HG02610 (cell line): ENCODE measurements around the gene ADAMTS13.
A peak's percentile ranks its signal among the peaks of the same experiment; 100 is the strongest.
"Not testable (repeated sequence)": the region's sequence is repeated elsewhere in the genome, so short reads cannot be mapped to it uniquely, and the experiment has no call there.

Source experiments
- ATAC-seq: cut with Tn5 transposase; IDR thresholded peaks from one replicate; pipeline ENCODE4 v1.9.1; 2021; ENCODE audit warnings: mild to moderate bottlenecking, moderate library complexity; ENCODE audit not compliant: unreplicated experiment

Gene ADAMTS13

DNA sequence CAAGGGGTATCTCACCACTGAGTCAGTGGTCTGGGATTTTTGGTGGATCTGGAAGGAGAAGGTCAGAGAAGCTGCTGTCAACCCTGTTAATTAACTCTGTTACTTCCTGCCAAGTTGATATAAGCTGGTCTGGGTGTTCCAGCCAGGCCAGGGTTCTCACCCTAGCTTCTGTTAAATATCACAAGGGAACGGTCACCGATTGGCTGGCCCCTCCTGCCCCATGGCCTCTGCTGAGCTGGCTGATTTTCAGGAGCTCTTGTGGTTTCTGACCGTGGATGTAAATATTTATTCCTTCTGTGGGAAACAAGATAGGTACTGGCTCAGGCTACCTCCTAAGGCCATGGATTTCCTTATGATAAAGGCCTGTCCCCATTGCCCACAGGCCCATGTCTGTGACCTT, 1.0 kb downstream of the ADAMTS13 start:
- ATAC-seq, result no peak

DNA sequence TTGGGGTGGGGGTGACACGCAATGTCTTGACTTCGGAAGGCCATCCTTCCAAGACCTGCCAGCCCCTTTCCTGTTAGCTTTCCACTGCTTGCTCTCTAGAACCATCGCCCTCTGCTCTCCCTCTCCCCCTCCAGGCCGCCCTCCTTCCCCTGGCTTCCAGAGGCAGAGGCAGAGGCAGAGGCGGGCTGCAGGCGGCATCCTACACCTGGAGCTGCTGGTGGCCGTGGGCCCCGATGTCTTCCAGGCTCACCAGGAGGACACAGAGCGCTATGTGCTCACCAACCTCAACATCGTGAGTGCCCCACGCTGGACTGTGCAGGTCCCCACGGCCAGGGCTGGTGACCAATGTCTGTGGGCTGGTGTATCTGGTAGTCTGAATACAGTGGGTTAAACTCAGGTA, 2.0 kb downstream of the ADAMTS13 start:
- ATAC-seq, result no peak

DNA sequence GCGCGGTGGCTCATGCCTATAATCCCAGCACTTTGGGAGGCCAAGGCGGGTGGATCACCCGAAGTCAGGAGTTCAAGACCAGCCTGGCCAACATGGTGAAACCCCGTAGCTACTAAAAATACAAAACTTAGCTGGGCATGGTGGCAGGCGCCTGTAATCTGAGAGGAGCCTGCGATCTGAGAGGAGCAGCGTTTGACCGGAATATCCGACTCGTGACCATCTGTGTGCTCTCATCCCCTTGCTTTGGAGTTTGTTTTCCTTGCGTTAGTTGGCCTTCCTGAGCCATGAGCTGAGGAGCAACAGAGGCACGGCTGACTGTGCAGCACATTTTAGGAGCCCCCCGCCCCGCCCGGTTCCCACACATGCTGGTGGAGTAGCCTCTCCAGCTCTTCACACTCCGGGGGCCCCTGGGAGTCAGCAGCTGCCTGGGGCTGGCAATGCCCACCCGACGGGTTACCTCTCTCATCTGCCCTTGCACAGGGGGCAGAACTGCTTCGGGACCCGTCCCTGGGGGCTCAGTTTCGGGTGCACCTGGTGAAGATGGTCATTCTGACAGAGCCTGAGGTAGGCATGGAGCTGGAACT, 3.0 kb downstream of the ADAMTS13 start:
- no peak for ATAC-seq

DNA sequence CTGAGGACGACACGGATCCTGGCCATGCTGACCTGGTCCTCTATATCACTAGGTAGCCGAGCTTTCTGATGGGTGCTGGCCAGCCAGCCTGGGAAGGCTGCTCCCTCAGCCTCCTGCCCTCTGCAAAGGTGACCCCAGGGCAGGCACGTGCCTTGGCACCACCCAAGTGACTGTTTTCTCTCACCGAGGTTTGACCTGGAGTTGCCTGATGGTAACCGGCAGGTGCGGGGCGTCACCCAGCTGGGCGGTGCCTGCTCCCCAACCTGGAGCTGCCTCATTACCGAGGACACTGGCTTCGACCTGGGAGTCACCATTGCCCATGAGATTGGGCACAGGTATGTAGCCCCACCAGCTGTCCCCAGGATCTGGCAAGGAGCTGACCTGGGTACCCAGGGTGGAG, 3.8 kb downstream of the ADAMTS13 start:
- ATAC-seq, result no peak

DNA sequence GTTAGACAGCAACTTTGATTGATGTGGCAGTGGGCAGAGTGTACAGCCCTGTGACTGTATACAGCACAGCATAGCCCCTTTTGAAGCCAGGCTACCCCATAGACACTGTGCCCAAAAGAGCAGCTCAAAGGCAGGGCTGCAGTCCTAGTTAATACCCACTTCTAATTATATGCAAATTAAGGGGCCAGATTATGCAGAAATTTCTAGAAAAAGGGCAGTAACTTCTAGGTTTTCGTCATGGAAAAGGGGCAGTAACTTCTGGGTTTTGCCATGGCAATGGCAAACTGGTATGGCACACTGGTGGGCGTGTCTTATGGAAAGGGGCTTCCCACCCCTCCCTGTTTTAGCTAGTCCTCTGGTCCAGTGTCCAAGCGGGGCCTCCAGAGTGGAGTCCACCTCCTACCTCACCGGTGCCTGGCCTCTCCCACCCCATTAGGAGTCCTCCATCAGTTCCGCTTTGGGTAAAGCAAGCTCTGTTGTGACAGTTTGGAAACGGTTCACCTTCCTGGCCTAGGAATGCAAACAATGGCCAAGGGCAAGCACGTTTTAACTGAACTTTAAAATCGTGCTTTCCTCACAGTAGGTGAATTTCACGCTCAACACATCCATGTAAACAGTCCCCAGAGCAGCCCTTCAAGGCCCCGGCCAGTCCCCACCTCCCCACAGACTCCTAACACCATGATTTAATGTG, 5.6 kb downstream of the ADAMTS13 start:
- no peak for ATAC-seq

DNA sequence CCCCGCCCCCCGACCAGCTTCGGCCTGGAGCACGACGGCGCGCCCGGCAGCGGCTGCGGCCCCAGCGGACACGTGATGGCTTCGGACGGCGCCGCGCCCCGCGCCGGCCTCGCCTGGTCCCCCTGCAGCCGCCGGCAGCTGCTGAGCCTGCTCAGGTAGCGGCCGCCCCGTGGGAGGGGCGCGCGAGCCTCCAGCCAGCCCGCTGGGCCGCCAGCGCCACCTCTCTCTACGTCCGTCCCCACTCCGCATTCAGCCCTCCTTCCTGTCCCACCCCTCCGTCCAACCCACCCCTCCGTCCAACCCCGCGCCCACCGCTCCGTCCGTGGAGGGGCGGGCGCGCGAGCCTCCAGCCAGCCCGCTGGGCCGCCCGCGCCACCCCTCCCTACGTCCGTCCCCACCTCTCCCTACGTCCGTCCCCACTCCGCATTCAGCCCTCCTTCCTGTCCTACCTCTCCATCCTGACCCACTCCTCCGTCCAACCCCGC, 6.5 kb downstream of the ADAMTS13 start:
- no peak for ATAC-seq

DNA sequence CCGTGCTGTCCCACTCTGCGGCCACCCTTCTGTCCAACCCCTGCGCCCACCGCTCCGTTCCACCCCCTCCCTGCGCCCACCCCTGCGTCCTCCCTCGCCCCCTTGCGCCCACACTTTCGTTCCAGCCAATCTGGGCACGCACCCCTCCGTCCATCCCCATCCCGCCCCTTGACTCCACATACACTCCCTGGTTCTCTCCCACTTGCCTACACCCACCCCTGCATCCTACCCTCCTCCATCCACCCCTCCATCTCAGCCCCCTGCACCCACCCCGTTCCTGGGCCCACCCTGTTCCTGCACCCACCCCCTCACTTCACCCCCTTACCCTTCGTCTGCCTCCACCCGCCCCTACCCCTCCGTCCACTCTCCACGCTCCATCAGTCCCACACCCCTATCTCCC, 7.0 kb downstream of the ADAMTS13 start:
- no peak for ATAC-seq

DNA sequence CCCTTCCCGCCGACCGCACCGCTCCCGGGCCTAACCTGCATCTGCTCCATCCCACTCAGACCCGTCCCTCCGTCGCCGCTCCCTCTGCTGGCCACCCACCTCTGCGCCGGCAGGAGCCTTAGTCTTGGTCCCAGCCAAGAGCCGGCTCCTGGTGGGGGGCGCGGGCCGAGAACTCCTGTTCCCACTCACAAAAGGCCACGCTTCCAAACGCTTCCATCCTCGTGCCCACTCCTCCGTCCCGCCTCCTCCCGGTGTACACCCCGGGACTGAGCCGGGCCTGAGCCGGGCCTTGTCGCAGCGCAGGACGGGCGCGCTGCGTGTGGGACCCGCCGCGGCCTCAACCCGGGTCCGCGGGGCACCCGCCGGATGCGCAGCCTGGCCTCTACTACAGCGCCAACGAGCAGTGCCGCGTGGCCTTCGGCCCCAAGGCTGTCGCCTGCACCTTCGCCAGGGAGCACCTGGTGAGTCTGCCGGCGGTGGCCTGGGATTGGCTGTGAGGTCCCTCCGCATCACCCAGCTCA, 7.5 kb downstream of the ADAMTS13 start:
- ATAC-seq, result no peak

DNA sequence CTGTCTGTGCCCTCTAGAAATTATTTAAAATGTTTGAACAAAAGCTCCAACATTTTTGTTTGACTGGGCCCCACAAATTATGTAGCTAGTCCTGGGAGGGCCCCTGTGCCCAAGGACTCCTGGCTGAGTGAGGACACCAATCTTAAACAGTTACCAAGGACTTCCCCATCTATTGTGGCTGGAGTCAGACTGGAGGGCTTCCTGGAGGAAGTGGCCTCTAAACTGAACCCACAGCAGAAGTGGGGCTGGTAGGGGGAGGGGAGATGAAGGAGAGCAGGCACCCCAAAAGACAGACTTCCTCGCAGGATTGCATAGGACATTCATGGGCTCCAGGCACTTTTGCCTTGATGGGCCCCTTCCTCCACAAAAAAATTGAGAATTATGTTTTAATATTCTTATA, 8.1 kb downstream of the ADAMTS13 start:
- ATAC-seq, result no peak

DNA sequence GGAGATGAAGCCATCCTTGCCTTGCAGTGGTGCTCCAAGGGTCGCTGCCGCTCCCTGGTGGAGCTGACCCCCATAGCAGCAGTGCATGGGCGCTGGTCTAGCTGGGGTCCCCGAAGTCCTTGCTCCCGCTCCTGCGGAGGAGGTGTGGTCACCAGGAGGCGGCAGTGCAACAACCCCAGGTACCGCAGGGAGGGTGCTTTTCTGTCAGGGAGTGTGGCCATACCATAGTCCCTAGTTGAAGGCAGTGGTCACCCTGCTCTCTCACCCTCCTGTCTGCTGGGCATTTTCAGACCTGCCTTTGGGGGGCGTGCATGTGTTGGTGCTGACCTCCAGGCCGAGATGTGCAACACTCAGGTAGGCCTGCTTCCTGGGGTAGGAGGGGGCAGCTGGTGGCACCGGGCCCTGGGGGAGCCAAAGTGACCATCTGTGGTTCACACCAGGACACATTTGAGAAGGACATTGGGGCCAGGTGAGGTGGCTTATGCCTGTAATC, 11.2 kb downstream of the ADAMTS13 start:
- ATAC-seq, result no peak

DNA sequence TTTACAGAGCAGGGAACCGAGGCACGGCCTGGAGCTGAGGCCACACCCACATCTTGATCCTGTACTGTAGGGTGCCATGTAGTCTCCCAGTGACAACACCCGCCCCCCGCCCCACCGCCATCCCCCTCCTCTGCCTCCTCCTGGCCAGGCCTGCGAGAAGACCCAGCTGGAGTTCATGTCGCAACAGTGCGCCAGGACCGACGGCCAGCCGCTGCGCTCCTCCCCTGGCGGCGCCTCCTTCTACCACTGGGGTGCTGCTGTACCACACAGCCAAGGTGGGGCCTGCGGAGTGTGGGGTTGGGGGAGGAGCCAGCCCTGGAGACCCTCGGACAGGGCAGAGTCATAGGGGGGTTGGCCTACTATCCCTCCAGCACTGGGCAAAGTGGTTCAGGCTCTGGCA, 14.5 kb downstream of the ADAMTS13 start:
- ATAC-seq, result no peak

DNA sequence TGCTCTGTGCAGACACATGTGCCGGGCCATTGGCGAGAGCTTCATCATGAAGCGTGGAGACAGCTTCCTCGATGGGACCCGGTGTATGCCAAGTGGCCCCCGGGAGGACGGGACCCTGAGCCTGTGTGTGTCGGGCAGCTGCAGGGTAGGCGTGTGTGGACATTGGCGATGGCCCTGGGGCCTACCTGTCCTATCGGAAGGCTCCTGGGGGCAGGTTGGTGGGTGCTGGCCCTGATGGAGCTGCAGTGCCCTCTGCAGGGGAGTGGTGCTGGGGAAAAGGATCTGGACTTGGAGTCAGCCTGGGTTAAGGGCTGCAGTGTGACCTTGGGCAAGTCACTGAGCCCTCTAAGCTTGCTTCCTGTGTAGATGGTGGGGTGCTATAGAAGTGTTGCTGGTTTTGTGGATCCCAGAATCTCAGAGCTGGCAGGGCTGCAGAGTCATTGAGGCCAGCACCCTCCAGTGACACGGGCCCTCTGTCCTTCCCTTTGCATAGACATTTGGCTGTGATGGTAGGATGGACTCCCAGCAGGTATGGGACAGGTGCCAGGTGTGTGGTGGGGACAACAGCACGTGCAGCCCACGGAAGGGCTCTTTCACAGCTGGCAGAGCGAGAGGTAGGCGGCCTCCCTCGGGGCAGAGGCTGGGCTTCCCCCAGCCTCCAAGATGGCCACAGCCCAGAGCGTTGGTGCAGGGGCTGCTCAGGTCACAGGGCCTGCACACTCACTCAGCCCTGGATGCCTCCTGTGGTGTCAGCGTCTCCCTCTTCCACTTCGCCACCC, 15.8 kb downstream of the ADAMTS13 start:
- no peak for ATAC-seq

DNA sequence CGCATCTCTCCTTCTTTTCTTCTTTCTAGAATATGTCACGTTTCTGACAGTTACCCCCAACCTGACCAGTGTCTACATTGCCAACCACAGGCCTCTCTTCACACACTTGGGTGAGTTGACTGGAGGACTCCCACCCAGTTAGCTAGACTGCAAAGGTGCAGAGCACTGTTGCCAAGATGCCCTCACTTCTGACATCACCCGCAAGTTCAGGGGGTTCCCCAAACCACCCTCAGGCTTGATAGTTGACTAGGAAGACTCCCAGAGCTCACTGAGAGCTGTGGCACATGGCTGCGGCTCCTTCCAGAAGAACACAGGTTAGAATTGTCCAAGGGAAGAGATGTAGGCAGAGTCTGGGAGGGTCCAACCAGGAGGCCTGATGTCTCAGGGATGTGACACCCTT, 17.2 kb downstream of the ADAMTS13 start:
- no peak for ATAC-seq

DNA sequence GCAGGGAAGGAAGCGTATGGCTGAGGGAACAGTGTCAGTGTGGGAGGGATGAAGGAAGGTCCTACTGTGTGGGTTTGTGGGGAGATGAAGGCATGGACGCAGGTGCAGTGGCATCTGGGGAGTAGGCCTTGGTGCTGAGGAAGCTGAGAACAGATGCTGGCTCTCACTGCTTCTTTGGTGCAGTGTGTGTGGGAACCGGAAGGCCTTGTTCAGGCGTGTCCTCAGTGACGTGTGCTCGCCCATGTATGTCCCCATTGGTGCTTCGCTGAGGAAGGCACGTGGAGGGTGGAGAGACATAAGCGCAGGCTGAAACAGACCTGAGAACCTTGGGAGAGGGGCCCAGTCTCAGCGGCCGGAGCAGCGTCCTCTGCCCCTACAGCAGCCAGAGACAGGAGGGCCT, 18.7 kb downstream of the ADAMTS13 start:
- ATAC-seq, result peak; percentile 64

DNA sequence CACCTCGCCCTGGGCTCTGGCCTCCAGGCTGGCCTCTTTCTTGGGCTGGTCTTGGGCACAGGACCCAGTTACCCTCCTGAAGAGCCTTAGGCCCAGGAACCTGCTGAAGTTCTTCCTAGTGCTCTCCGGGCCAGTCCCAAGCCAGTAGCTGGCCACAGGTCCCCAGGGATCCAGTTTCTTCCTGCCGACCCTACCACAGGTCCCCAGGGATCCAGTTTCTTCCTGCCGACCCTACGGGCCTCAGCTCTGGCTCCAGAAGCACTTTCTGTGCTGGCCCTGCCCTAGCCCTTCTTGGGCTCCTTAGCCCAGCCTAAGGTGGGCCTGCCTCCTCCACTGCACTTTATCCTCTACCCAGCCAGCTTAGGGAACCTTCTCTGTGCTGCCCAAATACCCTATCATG, 19.4 kb downstream of the ADAMTS13 start:
- ATAC-seq, result no peak

DNA sequence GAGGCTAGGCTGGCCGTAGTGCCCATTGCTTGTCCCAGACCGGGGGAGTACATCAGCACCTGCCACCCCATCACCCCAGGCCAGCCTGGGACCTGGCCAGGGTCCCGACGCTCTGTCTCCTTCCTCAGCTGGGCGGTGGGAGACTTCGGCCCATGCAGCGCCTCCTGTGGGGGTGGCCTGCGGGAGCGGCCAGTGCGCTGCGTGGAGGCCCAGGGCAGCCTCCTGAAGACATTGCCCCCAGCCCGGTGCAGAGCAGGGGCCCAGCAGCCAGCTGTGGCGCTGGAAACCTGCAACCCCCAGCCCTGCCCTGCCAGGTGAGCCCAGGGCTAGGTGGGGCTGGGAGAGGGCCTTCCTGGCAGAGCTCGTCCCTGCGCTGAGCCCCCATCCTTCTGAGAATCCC, 21.1 kb downstream of the ADAMTS13 start:
- no peak for ATAC-seq

DNA sequence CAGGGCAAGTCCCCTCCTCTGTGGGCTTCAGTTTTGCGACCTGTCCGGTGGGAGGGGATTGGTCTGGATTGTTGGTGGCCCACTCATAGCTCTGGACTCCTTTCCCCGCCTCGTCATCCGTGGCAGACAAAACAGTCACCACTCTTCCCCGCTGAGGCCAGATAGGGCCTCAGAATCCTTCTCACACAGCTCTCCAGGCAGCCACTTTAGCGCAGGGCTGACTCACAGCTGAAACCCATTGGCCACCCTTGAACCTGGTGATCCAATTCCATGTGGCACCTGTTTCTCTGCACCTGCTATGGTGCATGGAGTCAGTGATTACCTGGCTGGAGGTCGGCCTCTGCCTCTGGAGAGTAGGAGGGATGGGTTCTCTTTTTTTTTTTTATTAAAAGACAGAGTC, 21.8 kb downstream of the ADAMTS13 start:
- ATAC-seq, result no peak

DNA sequence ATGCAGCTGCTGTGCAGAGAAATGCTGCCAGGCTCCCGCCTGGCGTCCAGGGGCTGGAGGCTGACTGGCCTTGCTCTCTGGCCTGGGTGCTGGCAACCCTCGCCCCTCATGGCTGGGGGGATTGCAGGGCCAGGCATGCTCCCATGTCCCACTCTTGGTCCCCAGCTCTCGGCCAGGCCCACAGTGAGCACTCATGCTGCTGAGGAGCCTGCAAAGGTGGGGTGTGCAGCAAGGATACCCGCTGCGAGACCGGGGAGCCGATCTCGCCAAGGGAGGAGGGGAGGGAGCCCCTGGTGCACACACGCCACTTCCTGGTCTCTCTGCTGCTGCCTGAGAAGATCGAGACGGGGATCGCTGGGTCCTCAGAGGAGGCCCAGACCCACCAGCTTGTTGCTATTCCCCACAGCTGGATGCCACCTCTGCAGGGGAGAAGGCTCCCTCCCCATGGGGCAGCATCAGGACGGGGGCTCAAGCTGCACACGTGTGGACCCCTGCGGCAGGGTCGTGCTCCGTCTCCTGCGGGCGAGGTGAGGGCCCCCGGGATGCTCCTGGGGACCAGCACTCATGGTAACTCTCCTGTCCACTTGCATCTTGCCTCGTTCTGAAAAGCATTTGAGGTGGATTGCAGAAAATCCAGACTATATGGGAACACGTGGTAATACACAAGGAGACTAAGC, 23.3 kb downstream of the ADAMTS13 start:
- no peak for ATAC-seq

DNA sequence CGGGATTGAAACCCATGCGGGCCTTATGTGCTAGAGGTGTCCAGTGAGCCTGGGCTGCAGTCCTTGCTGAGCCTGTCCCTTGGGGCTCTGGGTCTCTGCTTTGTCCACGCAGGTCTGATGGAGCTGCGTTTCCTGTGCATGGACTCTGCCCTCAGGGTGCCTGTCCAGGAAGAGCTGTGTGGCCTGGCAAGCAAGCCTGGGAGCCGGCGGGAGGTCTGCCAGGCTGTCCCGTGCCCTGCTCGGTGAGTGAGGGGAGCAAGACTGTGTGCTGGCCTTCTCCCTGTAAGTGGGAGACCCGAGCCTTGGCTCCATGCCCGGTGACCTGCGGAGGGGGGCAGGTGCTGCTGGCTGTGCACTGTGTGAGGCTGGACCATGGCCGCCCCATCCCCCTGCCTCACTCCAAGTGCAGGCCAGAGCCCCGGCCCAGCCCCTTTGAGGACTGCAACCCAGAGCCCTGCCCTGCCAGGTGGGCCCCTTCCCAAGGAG, 26.4 kb downstream of the ADAMTS13 start:
- ATAC-seq, result no peak

DNA sequence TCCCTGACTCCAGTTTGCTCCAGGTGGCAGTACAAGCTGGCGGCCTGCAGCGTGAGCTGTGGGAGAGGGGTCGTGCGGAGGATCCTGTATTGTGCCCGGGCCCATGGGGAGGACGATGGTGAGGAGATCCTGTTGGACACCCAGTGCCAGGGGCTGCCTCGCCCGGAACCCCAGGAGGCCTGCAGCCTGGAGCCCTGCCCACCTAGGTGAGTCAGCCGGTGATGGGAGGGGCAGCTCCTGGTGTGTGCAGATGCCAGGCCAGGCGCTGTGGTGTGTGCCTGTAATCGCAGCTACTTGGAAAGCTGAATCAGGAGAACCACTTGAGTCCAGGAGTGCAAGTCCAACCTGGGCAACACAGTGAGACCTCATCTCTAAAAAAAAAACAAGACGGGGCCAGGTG, 27.6 kb downstream of the ADAMTS13 start:
- no peak for ATAC-seq

DNA sequence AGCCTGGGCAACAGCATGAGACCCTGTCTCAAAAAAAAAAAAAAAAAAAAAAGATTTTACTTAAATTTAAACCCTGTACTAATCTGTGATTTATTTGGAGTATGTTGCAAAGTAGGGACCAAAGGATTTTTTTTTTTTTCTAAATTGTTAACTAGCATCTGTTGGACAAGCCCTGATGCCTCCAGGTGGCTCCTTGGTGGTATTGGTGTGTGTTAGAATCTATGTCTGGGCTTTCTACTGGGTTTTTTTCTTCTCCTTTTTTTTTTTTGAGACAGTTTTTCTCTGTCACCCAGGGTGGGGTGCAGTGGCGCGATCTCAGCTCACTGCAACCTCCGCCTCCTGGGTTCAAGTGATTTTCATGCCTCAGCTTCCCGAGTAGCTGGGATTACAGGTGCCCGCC, 29.7 kb downstream of the ADAMTS13 start:
- not testable (repeated sequence) for ATAC-seq
